ENCODE results near the gene ZNF181. TPM values are rescaled to one million over a fixed set of nuclear protein-coding genes. Genes with fewer than 3 reads are reported as not detected.

The ZNF181 gene
- total RNA-seq, 1 experiment from 2014 or later, result 8.2 TPM

GRCh38 chr19:34711890-34712289 lies 22.2 kb upstream of the ZNF181 start:
- H4K20me1 ChIP-seq (ENCODE audit: control insufficient read depth, insufficient read depth, insufficient read length), result no peaks in the 10 kb centered on the region
- no peak overlapping the region for H2AK5ac ChIP-seq (ENCODE audit: insufficient read length, low read length)
- H3K56ac ChIP-seq (ENCODE audit: insufficient read length, low read depth, low read length), result no peak overlapping the region
- peak; percentile 57 for DNase-seq
- no peaks in the 10 kb centered on the region for H3K79me1 ChIP-seq (ENCODE audit: insufficient read depth, low read depth, low read length, poor library complexity, severe bottlenecking)
- peaks cover 14% of the 10 kb centered on the region for H3K27me3 Mint-ChIP-seq (ENCODE audit: low read depth)
- H3T11ph ChIP-seq (ENCODE audit: low read length), result no peak overlapping the region
- H3K27ac Mint-ChIP-seq, result no peak overlapping the region
- WGBS (ENCODE audit: extremely low coverage, insufficient read length, low lambda C conversion rate), result no CpG with 5 or more reads among the region's 6 CpGs
- no peak overlapping the region for H2BK20ac ChIP-seq (ENCODE audit: low read depth, low read length, poor library complexity, severe bottlenecking)
- H2BK12ac ChIP-seq (ENCODE audit: insufficient read length, low read depth, low read length), result no peak overlapping the region
- H3K14ac ChIP-seq (ENCODE audit: insufficient read depth, low read length), result no peak overlapping the region
- no peak overlapping the region for H2BK5ac ChIP-seq (ENCODE audit: insufficient read length, low read length)
- no peak overlapping the region for H4K5ac ChIP-seq (ENCODE audit: insufficient read length, low read depth, low read length)
- H3K27ac ChIP-seq (ENCODE audit: insufficient read length, low read depth, low read length), result no peak overlapping the region
- H4K8ac ChIP-seq (replicated peaks; ENCODE audit: insufficient read length, low read depth, low read length), result no peak overlapping the region
- no peak overlapping the region for H3K9ac ChIP-seq (ENCODE audit: extremely low read depth, insufficient read length, low read length)
- no peaks in the 10 kb centered on the region for H3K79me2 ChIP-seq (ENCODE audit: insufficient read depth, low read length)
- H3K4me1 ChIP-seq (ENCODE audit: insufficient read depth, low read length), result no peaks in the 10 kb centered on the region
- H3K23me2 ChIP-seq (ENCODE audit: insufficient read length, low read depth, low read length, poor library complexity, severe bottlenecking), result no peaks in the 10 kb centered on the region
- H3K36me3 Mint-ChIP-seq (ENCODE audit: insufficient read depth in 1 of 3, low read depth in 3 of 3), result peaks cover 9 to 11% (median 9%) of the 10 kb centered on the region in 3 experiments
- H4K91ac ChIP-seq (ENCODE audit: insufficient read length, low read depth, low read length), result no peak overlapping the region
- H3K4ac ChIP-seq (ENCODE audit: low read depth, low read length), result no peak overlapping the region
- no peaks in the 10 kb centered on the region for H3K27me3 ChIP-seq (ENCODE audit: insufficient read depth, low read length)
- peak overlapping the region; percentile 21 for H3K4me2 ChIP-seq (ENCODE audit: insufficient read depth, insufficient read length, low read length)
- H2BK15ac ChIP-seq (ENCODE audit: low read depth, low read length), result no peak overlapping the region
- H3K23ac ChIP-seq (ENCODE audit: insufficient read length, low read depth, low read length), result no peak overlapping the region
- H3K9me3 Mint-ChIP-seq, result peaks cover 82 to 85% of the 10 kb centered on the region in 2 experiments
- H3K9me3 ChIP-seq (ENCODE audit: control insufficient read depth, low read depth, low read length), result peaks cover 16% of the 10 kb centered on the region
- H2BK120ac ChIP-seq (ENCODE audit: low read depth, low read length, poor library complexity, severe bottlenecking), result no peak overlapping the region
- H3K4me3 Mint-ChIP-seq, result no peak overlapping the region
- TF ChIP-seq, protein P1, sequence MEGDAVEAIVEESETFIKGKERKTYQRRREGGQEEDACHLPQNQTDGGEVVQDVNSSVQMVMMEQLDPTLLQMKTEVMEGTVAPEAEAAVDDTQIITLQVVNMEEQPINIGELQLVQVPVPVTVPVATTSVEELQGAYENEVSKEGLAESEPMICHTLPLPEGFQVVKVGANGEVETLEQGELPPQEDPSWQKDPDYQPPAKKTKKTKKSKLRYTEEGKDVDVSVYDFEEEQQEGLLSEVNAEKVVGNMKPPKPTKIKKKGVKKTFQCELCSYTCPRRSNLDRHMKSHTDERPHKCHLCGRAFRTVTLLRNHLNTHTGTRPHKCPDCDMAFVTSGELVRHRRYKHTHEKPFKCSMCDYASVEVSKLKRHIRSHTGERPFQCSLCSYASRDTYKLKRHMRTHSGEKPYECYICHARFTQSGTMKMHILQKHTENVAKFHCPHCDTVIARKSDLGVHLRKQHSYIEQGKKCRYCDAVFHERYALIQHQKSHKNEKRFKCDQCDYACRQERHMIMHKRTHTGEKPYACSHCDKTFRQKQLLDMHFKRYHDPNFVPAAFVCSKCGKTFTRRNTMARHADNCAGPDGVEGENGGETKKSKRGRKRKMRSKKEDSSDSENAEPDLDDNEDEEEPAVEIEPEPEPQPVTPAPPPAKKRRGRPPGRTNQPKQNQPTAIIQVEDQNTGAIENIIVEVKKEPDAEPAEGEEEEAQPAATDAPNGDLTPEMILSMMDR (conservative IDR thresholded peaks at IDR 0.05), result no peak
- H2AFZ ChIP-seq (ENCODE audit: low read length), result no peak overlapping the region
- H3K18ac ChIP-seq (ENCODE audit: insufficient read length, low read depth, low read length), result no peak overlapping the region
- peaks cover 5 to 8% of the 10 kb centered on the region in 2 experiments; a peak in 3 of 4 replicates for H3K4me1 Mint-ChIP-seq
